Left forelimb (tissue), 1 donor: Measurements from ENCODE around the gene KMO.

Experiments used
- DNase-seq: peaks from one replicate; pipeline ENCODE4 v3.0.0-alpha.2; 2018; ENCODE audit warnings: low spot score

KMO gene

DNA sequence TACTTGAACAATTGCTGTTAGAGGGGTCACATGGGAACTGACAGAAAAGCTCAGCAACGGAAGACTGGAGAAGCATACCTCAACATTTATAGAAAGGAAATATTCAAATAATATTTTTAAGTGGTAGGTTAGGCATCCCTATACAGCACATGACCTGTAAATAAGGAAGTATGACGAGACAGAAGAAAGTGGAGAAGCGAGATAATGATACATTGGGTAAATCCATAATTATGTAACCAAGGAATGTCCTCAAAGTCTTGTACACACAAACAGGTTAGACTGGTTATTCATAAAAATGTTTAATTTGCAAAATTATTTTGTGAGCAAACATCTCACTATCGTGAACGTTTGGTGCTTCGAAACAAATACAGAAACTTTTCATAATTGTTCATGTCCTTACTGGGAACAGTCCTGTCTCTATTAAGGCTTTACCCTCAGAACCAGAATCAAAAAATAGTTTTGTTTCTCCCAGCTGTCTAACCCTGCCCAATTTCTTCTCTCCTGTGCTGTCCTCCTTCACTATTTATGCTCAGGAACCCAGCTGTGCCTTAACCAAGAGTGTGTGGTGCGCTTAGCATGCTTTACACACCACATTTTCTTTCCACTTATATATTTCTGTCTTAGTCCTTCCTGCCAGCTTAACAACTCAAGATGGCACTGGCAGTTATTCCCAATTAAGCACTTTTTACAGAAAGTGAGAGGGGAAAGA is 10.2 kb downstream of the KMO start:
- no peak for DNase-seq

DNA sequence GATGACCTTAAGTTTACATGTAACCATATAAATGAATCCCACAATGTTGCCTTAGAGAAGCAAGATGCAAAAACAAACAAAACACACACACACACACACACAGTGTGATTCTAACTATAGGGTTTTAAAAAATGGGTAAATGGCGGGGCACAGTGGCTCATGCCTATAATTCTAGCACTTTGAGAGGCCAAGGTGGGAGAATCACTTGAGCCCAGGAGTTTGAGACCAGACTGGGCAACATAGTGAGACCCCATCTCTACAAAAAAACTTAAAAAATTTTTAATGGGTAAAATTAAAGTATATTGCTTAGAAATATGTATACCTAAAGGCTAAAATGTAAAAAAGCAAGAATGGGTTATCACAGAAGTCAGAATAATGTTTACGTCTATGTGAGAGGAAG is 15.8 kb downstream of the KMO start:
- no peak for DNase-seq

DNA sequence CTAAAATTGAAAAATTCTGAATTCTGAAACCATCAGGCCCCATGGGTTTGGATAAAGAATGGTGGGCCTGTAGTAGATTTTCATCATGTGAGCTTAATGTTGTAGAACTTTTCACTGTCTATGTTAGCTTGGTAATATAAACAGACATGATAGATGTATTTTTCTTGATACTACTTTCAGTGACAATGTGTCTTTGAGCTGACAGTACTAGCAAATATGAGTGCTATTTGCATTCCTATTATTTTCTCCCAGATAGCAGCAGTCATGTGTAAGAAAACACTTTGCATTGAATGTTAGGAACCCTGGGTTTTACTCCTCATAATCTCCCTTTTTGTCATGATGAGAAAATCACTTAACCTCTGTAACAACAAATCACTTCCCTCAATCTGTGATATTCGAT is 18.1 kb downstream of the KMO start:
- no peak for DNase-seq

DNA sequence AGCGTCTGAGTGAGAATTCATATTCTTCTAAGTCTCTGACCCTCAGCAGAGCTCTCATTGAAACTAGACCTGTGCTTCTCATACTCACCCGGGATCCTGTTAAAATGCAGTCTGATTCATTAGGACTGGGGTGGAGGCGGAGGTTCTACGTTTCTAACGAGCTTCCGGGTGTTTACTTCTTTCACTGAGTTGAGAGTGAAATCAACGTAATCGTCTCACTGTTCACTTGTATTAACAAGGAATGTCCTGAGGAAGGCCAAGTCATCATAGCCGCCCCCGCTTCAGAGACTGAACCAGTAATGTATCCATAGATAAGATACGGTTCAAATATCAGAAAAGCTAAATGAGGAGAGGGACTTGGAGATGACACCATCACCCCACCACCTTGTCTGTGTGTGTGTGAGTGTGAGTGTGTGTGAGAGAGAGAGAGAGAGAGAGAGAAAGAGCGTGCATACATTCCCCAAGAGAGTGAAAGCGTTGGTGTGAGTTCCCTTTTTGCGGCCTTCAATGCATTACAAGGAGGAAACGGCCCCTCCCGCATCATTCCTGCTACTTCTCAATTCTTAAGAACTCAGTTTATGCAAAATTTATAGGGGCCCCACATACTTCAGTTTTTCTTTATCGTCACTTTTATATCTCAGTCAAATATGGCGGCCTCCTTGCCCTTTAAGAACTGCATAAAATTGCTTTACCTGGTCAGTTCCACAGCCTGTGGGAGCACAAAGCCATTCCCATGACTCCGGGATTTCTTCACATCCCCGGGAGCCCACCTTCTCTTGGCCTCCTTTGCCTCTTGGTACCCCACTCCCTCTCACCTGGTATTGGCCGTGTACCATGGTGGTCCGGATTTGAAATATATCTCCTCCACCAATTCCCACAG is 19.8 kb downstream of the KMO start:
- no peak for DNase-seq

DNA sequence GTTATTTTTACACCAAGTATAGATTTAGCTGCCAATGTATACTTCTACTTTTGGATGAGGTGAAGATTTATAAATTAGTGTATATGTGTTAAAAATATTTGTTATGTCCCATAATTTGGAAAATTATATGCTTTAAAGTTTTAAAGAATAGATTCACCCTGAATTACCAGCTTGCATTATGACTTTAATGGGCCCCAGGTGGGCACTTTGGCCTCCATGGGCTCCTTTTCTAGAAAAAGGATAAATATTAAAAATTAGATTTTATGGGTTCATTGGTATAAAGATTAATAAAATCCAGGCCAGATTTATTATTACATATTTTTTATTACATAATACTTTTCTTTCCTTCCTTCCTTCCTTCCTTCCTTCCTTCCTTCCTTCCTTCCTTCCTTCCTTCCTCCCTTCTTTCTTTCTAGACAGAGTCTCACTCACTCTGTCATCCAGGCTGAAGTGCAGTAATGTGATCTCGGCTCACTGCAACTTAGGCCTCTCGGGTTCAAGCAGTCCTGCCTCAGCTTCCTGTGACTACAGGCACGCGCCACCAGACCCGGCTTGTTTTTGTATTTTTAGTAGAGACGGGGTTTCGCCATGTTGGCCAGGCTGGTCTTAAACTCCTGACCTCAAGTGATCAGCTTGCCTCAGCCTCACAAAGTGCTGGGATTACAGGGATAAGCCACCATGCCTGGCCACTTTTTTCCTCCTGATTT is 21.9 kb downstream of the KMO start:
- DNase-seq = no peak

DNA sequence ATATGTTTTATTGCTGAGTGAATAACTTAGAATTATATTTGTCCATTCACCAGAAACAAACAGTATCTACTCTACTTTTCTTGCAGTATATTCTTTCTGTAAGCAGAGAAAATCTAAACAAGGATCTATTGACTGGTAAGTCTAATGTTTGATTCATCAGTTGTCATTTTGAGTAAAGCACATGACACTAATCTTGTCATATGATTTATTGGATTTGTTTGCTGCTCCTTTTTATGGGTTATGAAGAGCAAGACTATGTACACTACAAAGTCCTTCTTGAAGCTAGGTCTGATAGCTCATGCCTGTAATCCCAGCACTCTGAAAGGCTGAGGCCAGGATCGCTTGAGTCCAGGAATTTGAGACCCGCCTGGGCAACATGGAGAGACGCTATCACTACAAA is 23.3 kb downstream of the KMO start:
- no peak for DNase-seq

DNA sequence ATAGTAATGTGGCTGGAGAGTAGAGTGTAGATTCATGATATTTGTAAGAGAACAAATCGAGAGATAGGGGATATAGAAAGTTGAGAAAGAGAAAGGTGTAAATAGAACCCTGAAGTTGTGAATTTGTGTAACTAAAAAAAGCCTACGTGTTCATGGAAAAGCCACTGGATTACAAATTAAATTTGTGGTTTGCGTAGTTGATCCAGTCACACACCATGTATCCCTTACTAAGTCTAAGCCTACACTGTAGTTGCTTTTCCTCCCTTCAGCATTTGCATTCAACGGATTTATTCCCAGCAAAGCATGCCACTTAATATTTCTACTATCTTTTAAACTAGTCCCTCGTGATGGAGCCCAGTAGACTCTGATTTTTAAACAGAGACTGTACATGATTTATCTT is 24.9 kb downstream of the KMO start:
- DNase-seq = no peak

DNA sequence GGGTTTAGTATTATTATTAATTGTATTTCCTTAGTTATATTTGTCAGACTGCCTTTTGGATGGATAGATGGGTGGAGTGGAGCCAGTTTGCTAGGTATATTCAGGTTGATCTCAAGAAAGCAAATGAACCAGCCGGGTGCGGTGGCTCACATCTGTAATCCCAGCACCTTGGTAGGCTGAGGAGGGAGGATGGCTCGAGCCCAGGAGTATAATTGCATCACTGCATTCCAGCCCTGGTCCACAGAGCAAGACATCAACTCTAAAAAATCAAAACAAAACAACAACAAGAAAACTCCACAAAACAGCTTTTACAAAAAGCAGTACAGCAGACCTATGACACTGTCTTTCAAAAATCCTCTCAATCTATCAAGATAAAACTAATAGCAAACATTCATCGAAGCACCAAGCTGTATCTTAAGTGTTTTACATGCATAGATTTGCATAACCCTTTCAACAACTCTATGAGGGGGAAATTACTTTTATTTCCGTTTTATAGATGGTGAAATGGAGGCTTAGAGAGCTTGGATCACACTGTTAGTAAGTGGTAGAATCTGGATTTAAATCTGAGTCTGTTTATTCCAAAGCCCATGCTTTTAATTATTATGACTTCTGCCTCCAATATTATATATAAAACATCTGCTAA is 25.5 kb downstream of the KMO start:
- no peak for DNase-seq

DNA sequence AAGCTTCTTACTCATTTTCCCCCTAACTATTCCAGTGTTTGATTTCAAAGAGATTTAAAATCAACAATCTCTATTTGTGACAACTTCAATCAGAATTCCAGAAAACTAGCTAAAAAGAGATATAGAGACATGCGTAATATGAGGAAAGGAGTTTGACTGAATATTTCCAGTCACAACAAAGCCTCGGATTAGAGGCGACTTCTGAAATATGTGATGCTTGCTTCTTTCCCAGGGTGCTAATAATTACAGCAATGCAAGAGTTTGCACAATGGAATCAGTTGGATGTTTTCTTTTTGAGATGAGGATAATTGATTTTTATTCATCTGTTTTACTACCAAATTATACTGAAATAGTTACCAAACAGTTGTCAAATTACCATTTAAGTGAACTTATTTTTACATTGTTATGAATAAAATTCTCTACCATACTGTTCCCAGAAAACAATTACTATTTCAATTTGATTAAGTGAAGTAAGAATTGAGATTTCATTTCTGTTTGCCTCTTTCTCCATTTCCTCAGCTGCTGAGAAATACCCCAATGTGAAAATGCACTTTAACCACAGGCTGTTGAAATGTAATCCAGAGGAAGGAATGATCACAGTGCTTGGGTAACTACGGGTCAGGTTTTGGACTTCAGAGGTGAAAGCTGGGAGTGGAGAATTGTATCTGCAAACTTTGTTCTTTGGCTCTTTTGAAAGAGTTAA is 28.1 kb downstream of the KMO start:
- no peak for DNase-seq

DNA sequence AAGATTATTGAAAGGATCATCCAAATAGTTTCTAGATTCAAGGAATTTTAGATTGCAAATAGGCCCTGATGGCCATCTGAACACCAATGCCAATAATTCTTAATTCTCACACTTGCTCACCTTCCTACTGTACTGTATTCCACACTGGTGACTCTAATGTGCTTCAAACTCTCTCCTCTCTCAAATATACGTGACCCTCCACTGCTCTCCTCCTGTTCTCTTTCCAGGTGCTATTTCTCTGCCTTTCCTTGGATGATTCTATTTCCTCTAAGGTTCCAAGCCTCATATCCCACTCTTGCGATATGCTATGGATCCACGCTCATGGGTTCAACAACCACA is 28.6 kb downstream of the KMO start:
- DNase-seq = no peak

DNA sequence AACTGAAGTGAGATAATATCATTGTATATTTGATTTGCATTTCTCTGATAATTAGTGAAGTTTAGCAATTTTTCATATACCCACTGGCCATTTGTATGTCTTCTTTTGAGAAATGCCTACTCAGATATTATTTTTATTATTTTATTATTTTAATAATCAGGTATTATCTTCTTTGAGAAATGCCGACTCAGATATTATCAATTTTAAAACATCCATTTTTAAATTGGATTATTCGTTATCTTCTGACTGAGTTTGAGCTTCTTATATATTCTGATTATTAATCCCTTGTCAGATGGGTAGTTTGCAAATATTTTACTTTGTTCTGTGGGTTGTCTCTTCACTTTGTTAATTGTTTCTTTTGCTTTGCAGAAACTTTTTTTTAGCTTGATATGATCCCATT is 37.7 kb downstream of the KMO start:
- DNase-seq = no peak

DNA sequence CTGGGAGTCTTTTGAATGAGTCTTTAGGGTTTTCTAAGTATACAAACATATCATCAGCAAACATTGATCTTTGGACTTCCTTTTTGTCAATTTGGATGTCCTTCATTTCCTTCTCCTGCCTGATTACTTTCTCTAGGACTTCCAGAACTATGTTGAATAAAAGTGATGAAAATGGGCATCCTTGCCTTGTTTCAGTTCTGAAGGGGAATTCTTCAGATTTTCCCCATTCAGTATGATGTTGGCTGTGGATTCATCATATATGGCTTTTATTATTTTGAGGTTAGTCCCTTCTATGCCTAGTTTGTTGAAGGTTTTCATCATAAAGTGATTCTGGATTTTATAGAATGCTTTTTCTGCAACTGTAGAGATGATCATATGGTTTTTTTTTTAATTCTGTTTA is 42.0 kb downstream of the KMO start:
- DNase-seq = no peak

DNA sequence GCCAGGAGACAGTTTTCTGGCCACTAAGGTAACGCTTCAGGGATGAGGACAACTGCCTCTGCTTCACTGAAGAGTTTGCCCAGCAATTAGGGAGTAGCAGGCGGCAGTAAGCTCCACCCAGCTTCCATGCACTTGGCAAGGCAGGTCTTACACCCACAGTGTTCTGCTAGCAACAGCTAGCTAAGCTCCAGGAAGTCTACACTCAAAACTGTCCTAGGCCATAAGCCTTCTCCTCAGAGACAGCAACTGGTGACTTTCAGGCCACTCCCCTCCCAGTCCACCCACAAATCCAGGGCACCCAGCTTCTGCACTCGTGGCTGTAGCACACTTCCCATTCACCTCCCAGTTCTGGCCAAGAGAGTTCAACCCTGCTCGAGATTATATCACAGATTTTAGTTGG is 47.3 kb downstream of the KMO start:
- no peak for DNase-seq

DNA sequence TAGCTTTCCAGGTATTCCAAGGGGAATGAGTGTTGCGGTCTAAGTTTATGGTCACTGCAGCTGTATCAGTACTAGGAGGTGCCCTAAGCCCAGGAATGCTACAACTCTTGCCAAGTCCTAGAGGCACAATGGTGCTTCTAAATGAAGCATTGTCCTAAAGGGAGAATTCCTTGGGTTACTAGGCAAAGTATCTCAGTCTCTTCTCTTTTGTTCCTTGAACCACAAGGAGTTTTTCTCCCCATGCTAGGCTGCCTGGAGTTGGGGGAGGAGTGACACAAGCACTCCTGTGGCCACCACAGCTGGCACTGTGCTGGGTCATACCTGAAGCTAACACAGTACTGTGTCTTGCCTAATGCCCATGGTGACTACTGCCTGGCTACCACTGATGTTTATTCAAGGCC is 50.7 kb downstream of the KMO start:
- DNase-seq = no peak

DNA sequence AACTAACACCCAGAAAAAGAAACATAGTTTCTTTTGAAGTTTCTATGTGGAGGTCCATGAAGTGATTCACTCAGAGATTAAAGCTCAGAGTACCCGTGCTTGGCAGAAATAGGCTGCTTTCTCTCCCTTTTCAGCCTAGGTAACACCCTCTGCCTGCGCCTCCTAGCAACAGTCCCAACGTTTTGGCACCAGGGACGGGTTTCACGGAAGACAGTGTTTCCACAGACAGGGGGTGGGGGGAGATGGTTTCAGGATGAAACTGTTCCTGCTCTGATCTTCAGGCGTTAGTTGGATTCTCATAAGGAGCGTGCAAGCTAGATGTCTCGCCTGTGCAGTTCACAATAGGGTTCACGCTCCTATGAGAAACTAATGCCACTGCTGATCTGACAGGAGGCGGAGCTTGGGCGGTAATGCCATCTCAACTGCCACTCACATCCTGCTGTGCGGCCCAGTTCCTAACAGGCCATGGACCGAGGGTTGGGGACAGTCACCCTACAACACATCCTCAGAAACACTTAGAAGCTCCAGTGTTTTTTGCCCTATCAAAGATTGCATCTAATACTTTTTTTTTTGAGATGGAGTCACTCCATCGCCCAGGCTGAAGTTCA is 54.8 kb downstream of the KMO start:
- DNase-seq = no peak

DNA sequence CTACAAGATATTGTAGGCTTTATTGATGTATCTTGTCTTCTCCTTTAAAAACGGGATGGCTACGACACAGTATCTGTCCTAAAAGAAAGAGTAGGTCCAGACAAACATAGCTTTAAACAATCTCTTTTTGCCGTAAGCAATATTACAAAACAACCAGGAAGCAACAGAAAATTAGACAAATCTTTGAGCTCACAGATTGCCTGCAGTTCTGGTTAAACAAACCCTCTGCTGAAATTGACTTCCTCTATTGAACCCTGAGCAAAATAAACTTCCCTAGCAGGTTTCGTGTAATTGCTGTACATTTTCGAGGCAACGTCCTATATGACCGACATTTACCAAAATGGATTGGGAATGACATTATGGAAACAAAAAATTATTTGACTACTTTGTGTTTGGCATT is 57.3 kb downstream of the KMO start:
- DNase-seq = no peak

DNA sequence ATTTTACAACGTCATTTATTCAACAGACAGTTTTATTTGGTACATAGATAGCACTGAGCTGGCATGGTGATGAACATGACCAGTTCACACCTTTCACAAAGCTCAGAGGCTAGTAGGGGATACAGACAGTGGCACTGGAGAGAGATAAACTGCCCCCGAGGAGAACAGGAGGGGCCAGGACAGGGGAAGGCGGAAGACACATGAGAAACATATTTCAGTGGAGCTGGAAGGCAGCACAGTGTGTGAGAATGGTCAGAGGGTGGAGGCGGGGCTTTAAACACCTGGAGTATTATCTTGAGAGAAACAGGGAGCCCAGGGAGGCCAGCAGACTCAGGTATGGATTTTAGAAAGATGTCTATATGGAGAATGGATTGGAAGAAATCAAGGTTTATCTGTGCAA is 58.5 kb downstream of the KMO start:
- no peak for DNase-seq

DNA sequence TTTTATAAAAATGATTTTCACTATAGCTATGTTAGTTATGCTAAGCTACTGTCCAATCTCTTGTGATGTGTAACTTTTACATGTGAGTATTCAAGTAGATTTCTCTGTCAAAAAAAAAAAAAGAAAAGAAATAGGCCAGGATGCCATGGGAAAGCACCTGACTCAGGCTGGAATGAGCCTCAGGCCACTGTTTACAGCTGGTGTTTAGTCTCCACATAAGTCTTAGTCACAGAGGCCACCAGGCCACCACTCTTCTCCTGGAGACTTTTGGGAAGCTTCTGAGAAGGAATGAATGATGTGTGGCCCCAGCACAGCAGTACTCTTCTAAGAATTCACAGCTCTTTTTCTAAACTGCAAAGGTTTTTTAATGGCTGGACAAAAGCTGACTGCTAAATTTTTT is 59.1 kb downstream of the KMO start:
- DNase-seq = no peak

DNA sequence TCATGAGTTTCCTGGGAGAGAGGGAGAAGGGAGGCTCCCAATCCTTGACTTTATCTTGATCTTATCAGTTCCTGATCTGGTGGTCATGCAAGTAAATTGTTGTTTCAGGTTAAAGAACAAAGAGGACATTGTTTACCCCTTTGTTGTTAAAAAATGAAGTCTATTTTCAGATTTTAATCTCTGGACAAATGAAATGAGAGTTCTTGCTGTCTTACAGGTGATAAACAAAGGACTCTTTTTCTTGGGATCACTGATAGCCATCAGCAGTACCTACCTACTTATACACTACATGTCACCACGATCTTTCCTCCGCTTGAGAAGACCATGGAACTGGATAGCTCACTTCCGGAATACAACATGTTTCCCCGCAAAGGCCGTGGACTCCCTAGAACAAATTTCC is 59.6 kb downstream of the KMO start:
- DNase-seq = no peak

DNA sequence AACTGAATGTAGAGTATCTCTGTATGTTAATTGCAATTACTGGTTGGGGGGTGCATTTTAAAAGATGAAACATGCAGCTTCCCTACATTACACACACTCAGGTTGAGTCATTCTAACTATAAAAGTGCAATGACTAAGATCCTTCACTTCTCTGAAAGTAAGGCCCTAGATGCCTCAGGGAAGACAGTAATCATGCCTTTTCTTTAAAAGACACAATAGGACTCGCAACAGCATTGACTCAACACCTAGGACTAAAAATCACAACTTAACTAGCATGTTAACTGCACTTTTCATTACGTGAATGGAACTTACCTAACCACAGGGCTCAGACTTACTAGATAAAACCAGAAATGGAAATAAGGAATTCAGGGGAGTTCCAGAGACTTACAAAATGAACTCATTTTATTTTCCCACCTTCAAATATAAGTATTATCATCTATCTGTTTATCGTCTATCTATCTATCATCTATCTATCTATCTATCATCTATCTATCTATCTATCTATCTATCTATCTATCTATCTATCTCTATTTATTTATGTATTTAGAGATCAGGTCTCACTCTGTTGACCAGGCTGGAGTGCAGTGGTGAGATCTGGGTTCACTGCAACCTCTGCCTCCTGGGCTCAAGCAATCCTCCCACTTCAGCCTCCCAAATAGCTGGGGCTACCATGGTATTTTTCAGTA is 60.2 kb downstream of the KMO start:
- no peak for DNase-seq

DNA sequence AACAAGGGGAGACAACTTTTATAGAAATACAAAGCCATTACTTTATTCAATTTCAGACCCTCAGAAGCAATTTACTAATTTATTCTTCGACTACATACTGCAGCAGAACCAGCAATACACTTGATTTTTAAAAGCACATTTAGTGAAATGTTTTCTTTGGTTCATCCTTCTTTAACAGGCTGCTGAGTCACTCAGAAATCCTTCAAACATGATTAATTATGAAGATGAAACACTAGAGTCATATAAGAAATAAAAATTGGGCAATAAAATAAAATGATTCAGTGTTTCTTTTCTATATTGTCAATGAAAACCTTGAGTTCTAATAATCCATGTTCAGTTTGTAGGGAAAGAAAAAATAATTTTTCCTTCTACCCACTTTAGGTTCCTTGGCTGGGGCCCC is 61.0 kb downstream of the KMO start:
- DNase-seq = no peak
